K562 (cell line): ENCODE results near the gene PAXIP1. TPM values are rescaled to one million over a fixed set of nuclear protein-coding genes. Genes with fewer than 3 reads are reported as not detected.
A peak's percentile ranks its signal among the peaks of the same experiment; 100 is the strongest.

Experiments
- ATF1 ChIP-seq, 2 experiments: fragments of 450-650 bp in 1 of 2; IDR thresholded peaks; 2 replicates each; pipeline ENCODE4 v1.6.1; 2016; ENCODE audit warnings: missing compliant biosample characterization in 1 of 2, missing genetic modification characterization in 1 of 2
- CBFA2T2 ChIP-seq: fragments of 450-650 bp; conservative IDR thresholded peaks from 2 replicates; pipeline ENCODE4 v1.6.1; 2017; ENCODE audit warnings: mild to moderate bottlenecking
- ETS1 ChIP-seq: conservative IDR thresholded peaks from 2 replicates; pipeline ENCODE4 v1.6.1; 2011; ENCODE audit warnings: low read depth, mild to moderate bottlenecking, low read length; ENCODE audit not compliant: control insufficient read depth
- ETS2 ChIP-seq: IDR thresholded peaks from 2 replicates; pipeline ENCODE4 v1.6.1; 2016; ENCODE audit warnings: borderline replicate concordance, missing genetic modification characterization, mild to moderate bottlenecking, moderate library complexity, missing compliant biosample characterization; ENCODE audit not compliant: poor library complexity, severe bottlenecking
- GMEB1 ChIP-seq: fragments of 250-450 bp; sonication (Bioruptor Pico); IDR thresholded peaks from 2 replicates; pipeline ENCODE4 v1.4.0; 2020; ENCODE audit warnings: mild to moderate bottlenecking
- MLLT1 ChIP-seq, 2 experiments: fragments of 450-650 bp; IDR thresholded peaks; 2 replicates each; pipeline ENCODE4 v1.6.1; 2016
- SIN3A ChIP-seq, 2 experiments: fragments of 150-350 bp in 1 of 2; IDR thresholded peaks; 2 replicates each; pipeline ENCODE4 v1.6.1; 2011 to 2016; ENCODE audit warnings: borderline replicate concordance in 2 of 2, low read depth in 2 of 2, low read length in 2 of 2, mild to moderate bottlenecking in 2 of 2, moderate library complexity in 2 of 2; ENCODE audit not compliant: control insufficient read depth in 1 of 2
- THAP12 ChIP-seq: fragments of 250-450 bp; sonication (Bioruptor Pico); IDR thresholded peaks from 2 replicates; pipeline ENCODE4 v1.9.0; 2021; ENCODE audit warnings: mild to moderate bottlenecking, inconsistent platforms
- WHSC1 ChIP-seq: IDR thresholded peaks from one replicate; pipeline ENCODE4 v1.6.1; 2012; ENCODE audit warnings: low read length, control low read depth, inconsistent platforms
- ZBTB12 ChIP-seq: fragments of 250-450 bp; sonication (Bioruptor Pico); IDR thresholded peaks from 2 replicates; pipeline ENCODE4 v1.4.0; 2020
- ZNF24 ChIP-seq: fragments of 450-650 bp; IDR thresholded peaks from 2 replicates; pipeline ENCODE4 v1.6.1; 2016
- ZNF354B ChIP-seq: fragments of 250-450 bp; sonication (Bioruptor Pico); IDR thresholded peaks from 2 replicates; pipeline ENCODE4 v1.4.0; 2020
- ZNF395 ChIP-seq: fragments of 200-800 bp; sonication (Bioruptor generic); IDR thresholded peaks from 2 replicates; pipeline ENCODE4 v1.6.1; 2017; ENCODE audit warnings: missing genetic modification characterization, missing compliant biosample characterization
- ZNF436 ChIP-seq: fragments of 250-450, 450-650 bp; sonication (Bioruptor Pico); formaldehyde crosslinking; IDR thresholded peaks from 2 replicates; pipeline ENCODE4 v1.7.0; 2020; ENCODE audit warnings: mild to moderate bottlenecking
- ZNF76 ChIP-seq: fragments of 250-450 bp; sonication (Bioruptor Pico); IDR thresholded peaks from 2 replicates; pipeline ENCODE4 v1.4.0; 2020; ENCODE audit warnings: mild to moderate bottlenecking, moderate library complexity, borderline replicate concordance
- polyA plus RNA-seq, 8 experiments: library from polyadenylated mRNA; depleted of rRNA in 4 of 8; stranded (reverse) in 5 of 8; unstranded in 3 of 8; fragments of >200 nt; fragmentation: Nextera tagmentation in 2 of 8; fragmentation: Illumina TruSeq in 1 of 8; extraction: Ambion mirVana in 2 of 8; extraction: Trizol in 1 of 8; gene quantifications; 2 replicates each; pipeline versions ENCODE4 v1.2.1 to v1.2.3, GENCODE V29; 2011 to 2014; ENCODE audit warnings: inconsistent platforms in 1 of 8, missing spikeins in 1 of 8
- total RNA-seq, 7 experiments: library from RNA; depleted of rRNA in 6 of 7; stranded (reverse); fragments of >200 nt in 6 of 7; fragmentation: Illumina TruSeq in 2 of 7; extraction: Trizol in 2 of 7; gene quantifications; 2 replicates each; pipeline versions ENCODE4 v1.2.1 to v1.2.3, GENCODE V29; 2011 to 2021; ENCODE audit warnings: low replicate concordance in 1 of 7

Gene PAXIP1
- total and polyA plus RNA-seq, 9 of the 15 experiments (the other 6 are each of a cell fraction or from before 2014, with no cell fraction given), result 9.7 to 37.9 (median 28.4) TPM

- TF ChIP-seq ZNF395 (CRISPR knock-in tag) (no peak), MLLT1 (IDR thresholded peaks at IDR 0.05) (peak in 1 of 2 experiments; percentile 71; a peak in 1 of 4 replicates), ZBTB12 (no peak), WHSC1 (no peak), GMEB1 (0 out of 2 replicates have a peak, but pooled peaks have one; percentile 23), CBFA2T2 (no peak), ZNF76 (CRISPR knock-in tag) (no peak), SIN3A (IDR thresholded peaks at IDR 0.05; ENCODE audit: borderline replicate concordance in 2 of 2, control insufficient read depth in 1 of 2, low read depth in 2 of 2, low read length in 2 of 2) (peak in 1 of 2 experiments; percentile 58; a peak in 1 of 4 replicates), ZNF436 (no peak), ETS1 (0 out of 2 replicates have a peak, but pooled peaks have one; percentile 36), THAP12 (CRISPR knock-in tag) (peak; percentile 91), ETS2 (tag) (no peak), ATF1 (CRISPR knock-in tag; IDR thresholded peaks at IDR 0.05) (no peak), ATF1 (tag; IDR thresholded peaks at IDR 0.05) (peak; percentile 60), ZNF24 (no peak), ZNF354B (no peak)
These were observed 671 bp upstream of the PAXIP1 start (continued) for GRCh38 chr7:155003376-155004214.
